K562 (cell line): ENCODE results near the gene PLA2G2C. TPM values are rescaled to one million over a fixed set of nuclear protein-coding genes. Genes with fewer than 3 reads are reported as not detected.
A peak's percentile ranks its signal among the peaks of the same experiment; 100 is the strongest.
"Not testable (repeated sequence)": the region's sequence is repeated elsewhere in the genome, so short reads cannot be mapped to it uniquely, and the experiment has no call there.

ENCODE experiments used
- ATAC-seq: fragments of 200-7000 bp; cut with Tn5 transposase; 3 replicates; pipeline ENCODE4 v1.9.1; 2020; ENCODE audit warnings: moderate library complexity
- BruUV-seq: library from RNA; stranded (reverse); fragments of 400-500 nt; replicated peaks from 2 replicates; lab custom pipeline; 2021; lab: Mats Ljungman, UMichigan
- CTCF ChIA-PET: fragments of 300-600 bp; formaldehyde crosslinking; extraction: SDS; loops from one replicate; lab custom pipeline; 2021; ENCODE audit warnings: low intra/inter-chr PET ratio; lab: Yijun Ruan, JAX
- POLR2A ChIA-PET: fragments of 300-600, 350-650 bp; sonication (Branson Sonifier 250); formaldehyde crosslinking; extraction: SDS; loops from one replicate; lab custom pipeline; 2021; ENCODE audit warnings: antibody characterized with exemption, inconsistent platforms; lab: Yijun Ruan, JAX
- DNase-seq, 4 experiments: peaks; one replicate each; pipeline versions ENCODE4 v3.0.0 to v3.0.0-alpha.2; 2011 to 2018; ENCODE audit warnings: low spot score in 3 of 4, mixed read lengths in 3 of 4; ENCODE audit errors: extremely low read depth in 1 of 4
- FAIRE-seq: peaks from 2 replicates; lab custom pipeline; 2011; peaks lifted over from hg19 to GRCh38; lab: Jason Lieb, UNC
- H2AFZ ChIP-seq: 2 replicates; pipeline ENCODE4 v1.6.0; 2011; ENCODE audit warnings: low read depth, low read length, control low read depth, inconsistent platforms
- H3K27ac ChIP-seq: fragments of 200-600 bp; 3 replicates; pipeline ENCODE4 v1.8.0; 2011; ENCODE audit warnings: low read depth, mild to moderate bottlenecking, control low read depth, inconsistent platforms, low read length, moderate library complexity, mixed read lengths; ENCODE audit errors: extremely low read depth
- H3K27me3 ChIP-seq, 2 experiments: fragments of 300-600 bp in 1 of 2; 2 replicates in 1 of 2; 3 replicates in 1 of 2; pipeline versions ENCODE4 v1.6.0 to v1.8.0; 2011; ENCODE audit warnings: inconsistent platforms in 2 of 2, low read length in 2 of 2, mild to moderate bottlenecking in 1 of 2, mixed read lengths in 1 of 2, moderate library complexity in 1 of 2; ENCODE audit not compliant: control insufficient read depth in 2 of 2, insufficient read depth in 2 of 2
- H3K36me3 ChIP-seq: fragments of 300-600 bp; 3 replicates; pipeline ENCODE4 v1.8.0; 2011; ENCODE audit warnings: mild to moderate bottlenecking, low read length, inconsistent platforms; ENCODE audit not compliant: control insufficient read depth, insufficient read depth
- H3K4me1 ChIP-seq, 2 experiments: fragments of 200-600 bp in 1 of 2; replicated peaks in 1 of 2; 2 replicates in 1 of 2; 3 replicates in 1 of 2; pipeline versions ENCODE4 v1.5.1 to v1.8.0; 2011; ENCODE audit warnings: inconsistent platforms in 2 of 2, low read length in 2 of 2, mild to moderate bottlenecking in 1 of 2, mixed read lengths in 1 of 2, moderate library complexity in 1 of 2; ENCODE audit not compliant: control insufficient read depth in 2 of 2, insufficient read depth in 2 of 2
- H3K4me2 ChIP-seq: 2 replicates; pipeline ENCODE4 v1.6.1; 2011; ENCODE audit warnings: low read length, control low read depth, inconsistent platforms, mixed read lengths; ENCODE audit not compliant: insufficient read depth
- H3K4me3 ChIP-seq: fragments of 200-600 bp; sonication (generic), shearing (Covaris generic); 2 replicates; pipeline ENCODE4 v1.5.1; 2016; ENCODE audit warnings: control low read depth, inconsistent platforms
- H3K79me2 ChIP-seq: fragments of 200-600 bp; 3 replicates; pipeline ENCODE4 v1.8.0; 2011; ENCODE audit warnings: low read length, inconsistent platforms; ENCODE audit not compliant: control insufficient read depth, insufficient read depth
- H3K9ac ChIP-seq, 2 experiments: 2 replicates each; pipeline versions ENCODE4 v1.6.0 to v1.6.1; 2011; ENCODE audit warnings: low read depth in 2 of 2, low read length in 2 of 2, control low read depth in 1 of 2, inconsistent platforms in 1 of 2, mild to moderate bottlenecking in 1 of 2, mixed read lengths in 1 of 2; ENCODE audit not compliant: insufficient read depth in 1 of 2
- H3K9me1 ChIP-seq: one replicate; pipeline ENCODE4 v1.6.0; 2011; ENCODE audit warnings: inconsistent platforms, mild to moderate bottlenecking, low read length, moderate library complexity; ENCODE audit not compliant: control insufficient read depth, insufficient read depth
- H3K9me3 ChIP-seq: replicated peaks from 2 replicates; pipeline ENCODE4 v1.5.1; 2011; ENCODE audit warnings: low read depth, low read length, inconsistent platforms; ENCODE audit not compliant: control insufficient read depth, insufficient read depth
- H4K20me1 ChIP-seq: replicated peaks from 2 replicates; pipeline ENCODE4 v1.6.1; 2011; ENCODE audit warnings: low read length, inconsistent platforms, mixed read lengths; ENCODE audit not compliant: control insufficient read depth, insufficient read depth
- GATAD2B ChIP-seq: fragments of 450-650 bp; IDR thresholded peaks from 2 replicates; pipeline ENCODE4 v1.6.1; 2017; ENCODE audit warnings: mild to moderate bottlenecking, borderline replicate concordance
- NCOA1 ChIP-seq: fragments of 450-650 bp; IDR thresholded peaks from 2 replicates; pipeline ENCODE4 v1.6.1; 2016; ENCODE audit warnings: low read depth
- XRCC4 ChIP-seq: IDR thresholded peaks from one replicate; pipeline ENCODE4 v1.6.1; 2011; ENCODE audit not compliant: insufficient read depth, insufficient read length; ENCODE audit errors: extremely low read depth
- WGBS: fragments of 100-300 bp; shearing (Covaris generic); methylation state at CpG from one replicate; pipeline ENCODE4 v1.1.6; 2016; ENCODE audit warnings: low coverage, mixed read lengths; ENCODE audit not compliant: insufficient coverage; ENCODE audit errors: missing lambda C conversion rate; 5-methylcytosine and 5-hydroxymethylcytosine counted together
- in situ Hi-C: fragments of 300-500 bp; cut with MboI; formaldehyde crosslinking; loops from 4 replicates; pipeline ENCODE4 v1.15.0; 2018; ENCODE audit warnings: inconsistent platforms, mixed read lengths
- intact Hi-C: fragments of 100-400 bp; cut with micrococcal nuclease; formaldehyde crosslinking; loops from 2 replicates; pipeline ENCODE4 v1.14.2; 2022
- polyA plus RNA-seq, 8 experiments: library from polyadenylated mRNA; depleted of rRNA in 4 of 8; stranded (reverse) in 5 of 8; unstranded in 3 of 8; fragments of >200 nt; fragmentation: Nextera tagmentation in 2 of 8; fragmentation: Illumina TruSeq in 1 of 8; extraction: Ambion mirVana in 2 of 8; extraction: Trizol in 1 of 8; gene quantifications; 2 replicates each; pipeline versions ENCODE4 v1.2.1 to v1.2.3, GENCODE V29; 2011 to 2014; ENCODE audit warnings: inconsistent platforms in 1 of 8, missing spikeins in 1 of 8
- total RNA-seq, 7 experiments: library from RNA; depleted of rRNA in 6 of 7; stranded (reverse); fragments of >200 nt in 6 of 7; fragmentation: Illumina TruSeq in 2 of 7; extraction: Trizol in 2 of 7; gene quantifications; 2 replicates each; pipeline versions ENCODE4 v1.2.1 to v1.2.3, GENCODE V29; 2011 to 2021; ENCODE audit warnings: low replicate concordance in 1 of 7
- TF ChIP-seq, protein P1 (sequence below), 3 experiments: IDR thresholded peaks in 2 of 3; conservative IDR thresholded peaks in 1 of 3; 2 replicates each; pipeline ENCODE4 v1.5.1; 2011 to 2012; ENCODE audit warnings: low read length in 3 of 3, mild to moderate bottlenecking in 3 of 3, control low read depth in 2 of 3, improper control_type of control experiment in 1 of 3, inconsistent platforms in 1 of 3, low read depth in 1 of 3, mixed read lengths in 1 of 3, moderate library complexity in 1 of 3; ENCODE audit not compliant: insufficient read depth in 2 of 3

Gene PLA2G2C
- total and polyA plus RNA-seq, 9 of the 15 experiments (the other 6 are each of a cell fraction or from before 2014, with no cell fraction given), result 0.14 to 0.49 (median 0.21) TPM

DNA sequence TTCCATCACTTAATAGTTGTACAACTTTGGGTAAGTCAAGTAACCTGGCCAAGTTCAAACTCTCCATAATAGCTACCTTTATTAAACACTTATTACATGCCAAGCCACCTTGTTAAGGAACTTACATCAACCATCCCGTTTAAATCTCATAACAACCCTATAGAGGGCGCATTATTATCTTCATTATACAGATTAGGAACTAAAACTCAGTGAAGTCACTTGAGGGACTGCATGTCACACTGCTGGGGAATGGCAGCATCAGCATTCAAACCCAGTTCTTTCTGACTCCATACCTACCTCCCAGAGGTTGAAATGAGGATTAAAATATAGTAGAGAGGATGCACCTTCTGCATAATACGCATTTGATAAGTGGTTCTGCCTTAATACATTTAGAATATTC, 47.1 kb upstream of the PLA2G2C start:
- Histone ChIP-seq H3K9me3 (no peaks in the 10 kb centered on the region), H3K4me1 (no peaks in the 10 kb centered on the region), H3K9me1 (no peaks in the 10 kb centered on the region), H3K4me3 (no peak overlapping the region), H3K36me3 (no peaks in the 10 kb centered on the region), H2AFZ (no peak overlapping the region), H3K79me2 (no peaks in the 10 kb centered on the region), H3K4me2 (no peak overlapping the region), H3K9ac (no peak overlapping the region), H3K27ac (no peak overlapping the region), H3K27me3 (peaks cover 46 to 47% of the 10 kb centered on the region in 2 experiments; a peak in 4 of 5 replicates), H4K20me1 (no peaks in the 10 kb centered on the region; the same call in 1 of the 2 replicates)
- ChIA-PET POLR2A (no interaction called here), CTCF (no interaction called here)
- no TSS peak for BruUV-seq
- FAIRE-seq (peak; percentile 81), ATAC-seq (peak; percentile 78), DNase-seq (peak in 3 of 4 experiments; percentile 18 to 34 (median 27))
- intact Hi-C loops, result no loop called here
- 0% methylated on average over 3 of the region's 3 CpGs for WGBS
- TF ChIP-seq XRCC4 (no peak), NCOA1 (no peak), GATAD2B (no peak)
- TF ChIP-seq, protein P1, sequence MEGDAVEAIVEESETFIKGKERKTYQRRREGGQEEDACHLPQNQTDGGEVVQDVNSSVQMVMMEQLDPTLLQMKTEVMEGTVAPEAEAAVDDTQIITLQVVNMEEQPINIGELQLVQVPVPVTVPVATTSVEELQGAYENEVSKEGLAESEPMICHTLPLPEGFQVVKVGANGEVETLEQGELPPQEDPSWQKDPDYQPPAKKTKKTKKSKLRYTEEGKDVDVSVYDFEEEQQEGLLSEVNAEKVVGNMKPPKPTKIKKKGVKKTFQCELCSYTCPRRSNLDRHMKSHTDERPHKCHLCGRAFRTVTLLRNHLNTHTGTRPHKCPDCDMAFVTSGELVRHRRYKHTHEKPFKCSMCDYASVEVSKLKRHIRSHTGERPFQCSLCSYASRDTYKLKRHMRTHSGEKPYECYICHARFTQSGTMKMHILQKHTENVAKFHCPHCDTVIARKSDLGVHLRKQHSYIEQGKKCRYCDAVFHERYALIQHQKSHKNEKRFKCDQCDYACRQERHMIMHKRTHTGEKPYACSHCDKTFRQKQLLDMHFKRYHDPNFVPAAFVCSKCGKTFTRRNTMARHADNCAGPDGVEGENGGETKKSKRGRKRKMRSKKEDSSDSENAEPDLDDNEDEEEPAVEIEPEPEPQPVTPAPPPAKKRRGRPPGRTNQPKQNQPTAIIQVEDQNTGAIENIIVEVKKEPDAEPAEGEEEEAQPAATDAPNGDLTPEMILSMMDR (IDR thresholded peaks at IDR 0.05 in 2 of 3, conservative IDR thresholded peaks at IDR 0.05 in 1 of 3; ENCODE audit: insufficient read depth in 2 of 3, low read depth in 1 of 3, low read length in 3 of 3), result peak; percentile 27 to 55 (median 48); a peak in 5 of 6 replicates
- in situ Hi-C loops, result no loop called here

DNA sequence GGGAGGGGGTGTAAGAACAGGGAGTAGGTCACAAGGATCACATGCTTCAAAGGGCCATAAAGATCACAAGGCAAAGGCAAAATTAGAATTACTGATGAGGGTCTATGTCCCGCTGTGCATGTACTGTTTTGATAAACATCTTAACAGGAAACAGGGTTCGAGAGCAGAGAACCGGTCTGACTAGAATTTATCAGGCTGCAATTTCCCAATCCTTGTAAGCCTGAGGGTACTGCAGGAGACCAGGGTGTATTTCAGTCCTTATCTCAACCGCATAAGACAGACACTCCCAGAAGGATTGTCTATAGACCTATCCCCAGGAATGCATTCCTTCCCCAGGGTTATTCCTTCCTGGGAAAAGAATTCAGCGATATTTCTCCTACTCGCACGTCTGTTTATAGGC, 46.2 kb upstream of the PLA2G2C start:
- not testable (repeated sequence) for FAIRE-seq

More for the DNA sequence above, 46.2 kb upstream of the PLA2G2C start:
- H3K9me1 ChIP-seq, intact Hi-C loops, H3K9ac ChIP-seq, ATAC-seq, H3K9me3 ChIP-seq, H4K20me1 ChIP-seq, H3K4me1 ChIP-seq, H3K79me2 ChIP-seq, H2AFZ ChIP-seq, H3K36me3 ChIP-seq, H3K4me3 ChIP-seq, DNase-seq, POLR2A ChIA-PET, BruUV-seq, in situ Hi-C loops, CTCF ChIA-PET, H3K4me2 ChIP-seq, H3K27ac ChIP-seq: not testable (repeated sequence)
- 0% methylated on average over 7 of the region's 7 CpGs for WGBS
- peaks cover 46 to 52% of the 10 kb centered on the region in 2 experiments; a peak in 4 of 5 replicates for H3K27me3 ChIP-seq
